ENCODE data around the gene MAML2.

Gene MAML2

DNA sequence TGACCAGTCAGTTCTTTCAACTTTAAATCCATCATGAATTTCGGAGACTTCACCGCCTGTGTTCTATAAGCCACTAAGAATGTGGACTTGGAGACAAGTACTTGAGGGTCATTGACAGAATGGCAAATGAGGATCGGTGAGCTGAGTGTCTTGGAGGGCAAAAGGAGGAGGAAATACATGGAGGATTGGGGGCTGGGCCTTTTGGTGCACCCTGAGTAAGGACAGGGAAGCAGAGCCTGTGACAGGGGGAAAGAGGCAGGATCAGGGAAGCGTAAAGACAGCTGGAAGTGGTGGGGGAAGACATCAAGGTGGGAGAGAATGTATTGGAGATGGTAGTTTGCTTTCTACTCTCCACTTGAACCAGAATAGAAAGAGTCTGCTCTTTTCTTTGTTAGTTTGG is 348.7 kb downstream of the MAML2 start:
- no peak for DNase-seq

DNA sequence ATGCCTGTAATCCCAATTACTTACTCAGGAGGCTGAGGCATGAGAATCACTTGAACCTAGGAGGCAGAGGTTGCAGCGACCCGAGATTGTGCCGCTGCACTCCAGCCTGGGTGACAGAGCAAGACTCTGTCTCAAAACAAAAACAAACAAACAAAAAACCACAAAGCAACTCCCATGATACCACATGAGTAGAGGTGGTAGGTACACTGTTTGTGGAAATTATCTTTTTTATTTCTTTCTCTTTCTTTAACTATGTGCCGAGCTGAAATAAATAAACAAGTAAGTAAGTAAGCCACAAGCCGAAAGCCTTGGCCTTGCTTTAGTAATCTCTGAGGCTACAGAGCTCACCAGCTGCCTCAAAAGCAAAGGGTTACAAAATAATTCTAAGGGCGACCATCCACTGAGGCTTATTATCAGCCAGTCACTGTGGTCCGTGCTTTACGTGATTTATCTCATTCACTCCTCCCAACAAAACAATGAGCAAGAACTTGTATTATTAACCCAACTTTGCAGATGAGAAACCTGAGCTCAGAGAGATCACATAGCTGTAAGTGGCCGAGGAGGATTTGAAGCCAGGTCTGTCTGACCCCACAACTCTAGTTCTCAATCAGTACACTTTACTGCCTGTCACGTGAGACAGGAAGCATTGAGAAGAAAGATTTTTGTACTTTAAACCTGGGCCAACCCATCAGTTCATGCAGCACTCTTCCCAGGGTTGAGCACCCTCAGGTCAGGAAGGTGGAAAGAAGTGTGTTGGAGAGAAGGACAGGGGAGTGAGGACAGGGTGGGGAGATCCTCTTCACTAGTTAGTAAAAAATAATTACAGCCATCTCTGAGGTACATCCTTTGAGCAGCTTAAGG is 349.3 kb downstream of the MAML2 start:
- DNase-seq: no peak

DNA sequence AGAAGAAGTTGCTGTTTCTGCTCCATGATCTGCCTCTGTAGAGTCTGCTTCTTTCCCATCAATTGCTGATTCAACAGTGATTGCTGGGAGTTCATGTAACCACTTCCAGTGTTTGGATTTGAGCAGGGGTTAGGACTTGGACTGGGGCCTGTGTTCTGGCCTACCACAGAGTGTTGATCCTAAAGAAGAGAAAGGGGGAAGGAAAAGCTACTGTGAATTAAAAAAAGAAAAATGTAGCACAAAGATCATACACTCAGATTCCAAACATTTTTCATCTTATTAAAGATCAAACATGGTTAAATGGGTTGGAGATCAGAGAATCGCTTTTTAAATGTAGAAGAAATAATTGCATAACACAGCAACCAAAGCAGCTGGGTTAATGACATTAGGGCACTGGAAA is 351.4 kb downstream of the MAML2 start:
- DNase-seq: no peak

DNA sequence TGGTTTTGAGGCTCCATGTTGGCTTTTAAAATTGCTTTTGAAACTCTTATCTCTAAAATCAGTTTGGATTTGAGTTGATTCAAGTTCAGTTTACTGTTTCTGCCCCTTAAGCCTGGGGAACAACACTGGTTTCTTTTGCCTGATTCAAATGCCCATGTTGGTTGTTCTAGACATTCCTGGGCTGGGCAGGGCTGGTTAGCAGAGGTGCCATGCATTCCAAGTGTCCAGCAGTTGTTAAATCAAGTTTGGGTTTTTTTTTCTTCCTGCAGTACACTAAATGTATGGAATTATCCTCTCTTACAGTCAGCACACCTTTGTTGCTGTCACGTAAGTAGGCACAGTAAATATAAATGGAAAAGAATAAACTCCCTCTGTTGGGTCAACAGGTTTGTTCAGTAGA is 351.9 kb downstream of the MAML2 start:
- no peak for DNase-seq

DNA sequence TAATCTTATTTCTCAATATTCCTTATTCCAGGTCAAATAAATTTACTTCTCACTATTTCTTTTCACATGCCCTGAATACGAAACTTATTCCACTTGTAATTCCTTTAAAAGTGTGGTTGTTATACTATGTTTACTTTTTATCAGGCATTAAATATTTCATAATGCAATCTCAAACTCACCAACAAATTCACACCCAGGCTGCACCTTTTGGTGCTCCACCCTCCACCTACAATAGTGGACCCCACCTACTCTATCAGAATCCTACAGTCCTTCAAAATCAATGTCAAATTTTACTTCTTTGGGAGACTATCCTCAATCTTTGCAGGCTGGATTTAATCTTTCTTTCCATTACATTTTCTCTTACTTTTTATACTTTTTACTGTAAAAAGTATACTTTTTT is 353.2 kb downstream of the MAML2 start:
- no peak for DNase-seq

DNA sequence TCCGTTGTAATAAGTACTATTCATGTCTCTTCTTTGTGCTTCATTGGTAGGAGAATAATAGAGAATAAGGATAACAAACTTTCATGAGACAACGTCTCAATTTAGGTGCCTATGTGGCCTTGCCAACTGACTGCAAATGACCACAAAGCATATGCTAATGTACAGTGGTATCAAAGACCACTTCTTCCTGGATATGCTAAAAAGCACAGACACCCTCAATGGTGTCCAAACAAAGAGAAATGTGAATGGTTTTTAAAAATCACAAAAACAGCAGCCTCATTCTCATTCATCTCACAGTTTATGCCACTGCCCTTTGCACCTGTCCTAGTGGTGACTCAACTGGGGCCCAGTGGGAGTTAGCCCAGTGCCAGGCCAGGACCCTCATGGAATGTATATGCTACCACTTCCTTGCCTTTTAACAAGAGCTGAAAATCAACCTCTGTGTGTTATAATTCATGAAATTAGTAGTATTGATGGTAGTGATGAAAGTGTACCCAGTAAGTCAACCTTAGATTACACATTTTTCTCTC is 353.9 kb downstream of the MAML2 start:
- no peak for DNase-seq

DNA sequence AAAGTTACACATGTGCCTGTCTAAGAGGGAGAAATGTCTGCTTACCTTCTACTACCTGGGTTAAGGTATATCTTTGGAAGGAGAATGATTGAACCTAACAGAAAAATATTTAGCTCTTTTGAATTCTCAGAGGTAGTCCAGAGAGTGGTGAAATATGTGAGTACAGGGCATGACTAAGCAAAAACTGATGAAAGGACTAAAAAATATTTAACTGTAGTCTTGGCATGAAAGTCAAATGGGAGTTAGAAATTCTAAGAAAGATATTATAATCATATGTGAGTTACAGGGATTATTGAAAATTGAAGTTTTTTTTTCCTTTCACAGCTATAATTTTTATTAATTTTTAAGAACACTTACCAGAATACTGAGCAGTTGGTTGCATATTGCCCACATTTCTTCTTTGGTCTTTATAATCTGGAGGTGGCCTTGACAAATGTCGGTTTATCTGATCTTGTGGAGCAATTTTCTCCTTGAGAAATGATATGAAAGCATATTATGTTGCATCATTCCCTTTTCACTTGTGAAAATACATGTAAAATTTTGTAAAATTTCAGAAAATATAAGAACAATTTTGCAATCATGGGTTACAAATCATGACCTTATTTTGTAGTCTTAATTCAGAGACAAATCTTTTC is 357.7 kb downstream of the MAML2 start:
- DNase-seq: no peak

DNA sequence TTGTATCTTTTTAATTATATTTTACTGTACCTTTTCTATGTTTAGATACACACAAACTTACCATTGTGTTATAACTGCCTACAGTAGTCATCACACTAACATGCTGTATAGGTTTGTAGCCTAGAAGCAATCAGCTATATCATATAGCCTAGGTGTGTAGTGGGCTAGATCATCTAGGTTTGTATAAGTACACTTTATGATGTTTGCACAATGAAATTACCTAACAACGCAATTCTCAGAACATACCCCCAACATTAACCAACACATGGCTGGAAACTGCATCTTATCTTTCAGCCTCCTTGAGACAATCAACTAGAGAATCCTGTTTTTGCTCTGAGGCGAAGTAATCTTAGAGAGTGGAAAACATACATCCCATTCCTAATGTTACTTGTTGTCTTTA is 358.9 kb downstream of the MAML2 start:
- peak; percentile 69 for DNase-seq

DNA sequence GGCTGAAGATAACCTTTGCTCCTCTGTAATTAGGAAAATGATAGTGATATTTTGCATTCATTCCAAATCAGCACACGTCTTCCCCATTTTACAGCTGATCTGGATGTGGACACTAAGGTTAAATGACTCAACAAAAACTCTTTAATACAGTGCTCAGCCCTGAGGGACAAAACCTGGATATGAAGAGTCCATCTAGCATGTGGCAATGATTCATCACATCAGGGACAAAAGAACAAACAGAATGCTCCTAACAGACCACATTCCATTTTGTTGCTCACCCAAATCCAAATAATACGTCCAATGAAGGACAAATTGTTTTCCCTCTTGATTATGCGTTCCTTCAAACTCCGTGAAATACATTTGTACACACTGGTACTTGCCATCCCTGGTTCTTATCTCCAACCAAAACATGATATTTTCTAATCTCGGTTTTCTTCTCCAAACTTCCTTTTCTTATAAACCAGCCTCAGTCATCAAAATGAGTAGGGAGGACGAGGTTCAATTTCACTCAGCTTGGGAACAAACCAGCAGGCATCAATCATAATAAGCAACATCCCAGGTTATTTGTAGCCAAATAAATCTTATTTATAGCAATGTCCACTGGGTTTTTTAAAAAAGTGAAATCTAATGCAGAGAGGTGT is 365.3 kb downstream of the MAML2 start:
- no peak for DNase-seq

DNA sequence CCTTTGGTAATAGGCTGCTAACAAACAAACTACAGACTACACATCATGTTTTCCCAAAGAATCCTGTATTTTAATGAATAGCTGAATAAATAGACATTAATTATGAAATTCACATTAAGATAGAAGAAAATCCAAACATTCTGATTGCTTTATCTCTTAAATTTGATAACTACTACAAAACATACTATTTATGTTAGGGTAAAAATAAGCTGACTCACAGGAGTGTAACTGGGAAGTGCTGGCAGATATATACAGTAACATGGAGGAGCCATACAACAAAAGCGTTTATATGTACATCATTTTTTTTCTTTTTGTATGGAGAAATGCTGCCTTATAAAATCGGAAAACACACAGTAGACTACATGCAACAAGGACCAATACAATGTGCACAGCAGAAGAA is 366.4 kb downstream of the MAML2 start:
- no peak for DNase-seq

DNA sequence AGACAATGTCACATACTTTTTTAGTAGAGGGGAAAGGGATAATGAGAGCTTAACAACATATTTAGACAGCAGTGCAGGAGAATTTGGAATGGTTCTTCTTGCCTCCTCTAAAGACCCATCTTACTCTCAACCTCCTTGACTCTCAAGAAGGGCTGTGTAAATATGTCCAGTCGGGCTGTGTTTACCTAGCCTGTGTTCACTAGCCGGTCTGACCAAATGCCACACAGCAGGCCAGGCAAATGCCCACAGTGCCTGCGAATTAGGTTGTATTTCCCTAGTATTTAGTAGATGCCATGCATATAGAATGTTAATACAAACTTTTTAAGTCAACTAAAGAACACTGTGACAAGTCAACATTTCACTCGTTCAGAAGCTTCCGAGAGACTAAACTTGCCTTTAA is 367.7 kb downstream of the MAML2 start:
- DNase-seq: no peak

DNA sequence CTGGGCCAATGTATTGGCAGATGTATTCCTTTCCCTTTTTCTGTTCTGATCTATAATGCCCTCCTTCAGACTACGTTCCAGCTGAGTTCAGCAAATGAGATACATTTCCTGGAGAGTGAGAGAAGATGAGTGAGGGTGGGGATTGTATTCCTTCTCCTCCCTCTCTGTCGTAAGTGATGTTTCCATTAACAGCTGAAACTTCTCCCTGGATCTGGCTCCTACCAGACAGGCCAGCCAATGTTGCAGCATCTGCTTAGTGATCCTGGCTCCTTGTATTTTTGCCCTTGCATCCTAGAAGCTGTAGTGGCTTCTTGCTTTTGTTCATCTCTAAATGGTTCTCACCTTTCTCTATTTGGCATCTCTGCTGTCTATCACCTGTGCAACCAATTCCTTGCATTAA is 370.9 kb downstream of the MAML2 start:
- DNase-seq: no peak

DNA sequence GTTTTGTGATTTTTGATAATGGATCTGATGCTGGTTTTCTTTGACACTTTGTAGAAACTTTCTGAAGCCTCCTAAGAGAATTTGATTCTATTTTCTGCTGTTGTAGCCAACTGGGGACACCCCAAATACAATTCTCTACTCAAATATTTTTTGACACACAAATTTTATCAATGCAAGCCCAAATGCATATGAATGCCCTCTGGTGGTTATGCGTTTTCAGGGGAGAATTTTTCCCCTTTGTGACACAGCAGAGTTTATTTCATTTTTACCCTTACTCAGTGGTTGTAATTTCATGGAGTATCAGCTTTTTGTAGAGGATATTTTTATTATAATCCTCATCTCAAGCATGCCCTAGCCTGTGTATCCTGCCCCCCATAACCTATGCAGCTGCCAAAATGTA is 374.4 kb downstream of the MAML2 start:
- no peak for DNase-seq

DNA sequence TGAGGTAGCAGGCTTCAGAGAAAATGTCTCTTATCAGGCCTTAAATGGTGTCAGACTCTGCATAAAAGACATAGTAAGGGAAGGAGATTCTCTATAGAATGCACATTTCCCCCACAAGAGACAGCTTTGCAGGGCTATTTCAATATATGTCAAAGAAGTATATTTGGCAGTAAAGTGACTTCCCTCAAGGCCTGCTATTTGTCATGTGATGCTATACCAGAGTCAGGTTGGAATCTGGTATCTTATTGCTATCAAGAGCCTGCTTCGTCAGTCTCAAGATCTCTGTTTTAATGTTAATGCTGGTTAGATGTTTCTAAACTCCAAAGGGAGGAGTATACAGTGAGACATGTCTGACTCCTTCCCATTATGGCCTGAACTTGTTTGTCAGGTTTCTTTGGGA is 378.7 kb downstream of the MAML2 start:
- no peak for DNase-seq

DNA sequence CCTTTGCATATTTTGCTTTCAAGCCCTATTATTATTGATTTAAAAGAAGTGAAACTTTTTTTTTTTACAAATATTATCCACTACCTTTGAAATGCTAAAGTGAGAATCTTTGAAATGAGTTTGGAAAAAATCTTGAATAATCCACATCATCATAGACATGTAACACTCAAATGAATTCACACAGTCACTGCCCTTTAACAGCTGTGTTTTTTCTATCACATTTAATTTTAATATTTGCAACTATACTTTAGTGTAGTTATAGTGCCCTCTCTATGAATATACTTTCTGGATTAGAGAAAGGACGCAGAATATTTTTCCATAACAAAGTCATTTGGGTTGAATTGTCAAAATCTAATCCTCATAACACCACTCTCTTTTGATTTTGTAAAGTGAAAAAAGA is 381.2 kb downstream of the MAML2 start:
- no peak for DNase-seq

DNA sequence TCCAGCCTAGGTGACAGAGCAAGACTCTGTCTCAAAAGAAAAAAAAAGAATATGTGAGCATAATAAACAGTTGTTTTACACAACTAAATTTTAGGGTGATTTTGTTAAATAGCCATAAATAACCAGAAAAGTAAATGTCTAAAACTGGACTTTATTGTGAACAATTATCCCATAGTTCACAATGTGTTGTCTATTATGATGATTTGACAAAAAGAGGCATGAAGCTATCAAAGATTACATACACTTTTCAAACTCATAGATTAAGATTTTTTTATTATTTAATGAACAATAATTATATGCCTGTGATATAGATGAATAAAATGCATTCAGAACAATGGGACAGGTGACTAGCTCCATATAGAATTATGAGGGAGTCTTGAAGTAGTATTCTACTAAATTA is 392.1 kb downstream of the MAML2 start:
- DNase-seq: no peak

DNA sequence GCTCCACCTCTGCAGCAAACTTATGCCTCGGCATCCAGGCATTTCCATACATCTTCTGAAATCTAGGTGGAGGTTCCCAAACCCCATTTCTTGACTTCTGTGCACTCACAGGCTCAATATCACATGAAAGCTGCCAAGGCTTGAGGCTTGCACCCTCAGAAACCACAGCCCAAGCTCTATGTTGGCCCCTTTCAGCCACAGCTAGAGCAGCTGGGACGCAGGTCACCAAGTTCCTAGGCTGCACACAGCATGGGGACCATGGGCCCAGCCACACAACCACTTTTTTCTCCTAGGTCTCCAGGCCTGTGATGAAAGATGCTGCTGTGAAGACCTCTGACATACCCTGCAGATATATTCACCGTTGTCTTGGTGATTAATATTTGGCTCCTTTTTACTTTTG is 394.4 kb downstream of the MAML2 start:
- no peak for DNase-seq

DNA sequence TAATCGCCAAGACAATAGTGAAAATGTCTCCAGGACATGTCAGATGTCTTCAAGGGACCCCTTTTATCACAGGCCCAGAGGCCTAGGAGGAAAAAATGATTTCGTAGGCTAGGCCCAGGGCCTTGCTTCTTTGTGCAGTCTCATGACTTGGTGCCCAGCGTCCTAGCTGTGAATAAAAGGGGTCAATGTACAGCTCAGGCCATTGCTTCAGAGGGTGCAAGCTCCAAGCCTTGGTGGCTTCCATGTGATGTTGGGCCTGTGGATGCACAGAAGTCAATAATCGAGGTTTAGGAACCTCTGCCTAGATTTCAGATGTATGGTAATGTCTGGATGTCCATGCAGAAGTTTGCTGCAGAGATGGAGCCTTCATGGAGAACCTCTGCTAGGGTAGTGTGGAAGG is 398.4 kb downstream of the MAML2 start:
- DNase-seq: no peak

DNA sequence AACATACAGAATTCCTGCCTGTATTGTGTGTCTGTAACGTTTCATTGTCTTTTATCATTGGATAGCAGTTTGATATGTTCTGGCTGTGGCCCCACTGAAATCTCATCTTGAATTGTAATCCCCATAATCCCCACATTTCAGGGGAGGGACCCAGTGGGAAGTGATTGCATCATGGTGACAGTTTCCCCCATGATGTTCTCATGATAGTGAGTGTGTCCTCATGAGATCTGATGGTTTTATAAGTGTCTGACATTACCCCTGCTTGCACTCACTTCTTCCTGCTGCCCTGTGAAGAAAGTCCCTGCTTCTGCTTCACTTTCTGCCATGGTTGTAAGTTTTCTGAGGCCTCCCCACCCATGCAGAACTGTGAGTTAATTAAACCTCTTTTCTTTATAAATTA is 399.4 kb downstream of the MAML2 start:
- no peak for DNase-seq

DNA sequence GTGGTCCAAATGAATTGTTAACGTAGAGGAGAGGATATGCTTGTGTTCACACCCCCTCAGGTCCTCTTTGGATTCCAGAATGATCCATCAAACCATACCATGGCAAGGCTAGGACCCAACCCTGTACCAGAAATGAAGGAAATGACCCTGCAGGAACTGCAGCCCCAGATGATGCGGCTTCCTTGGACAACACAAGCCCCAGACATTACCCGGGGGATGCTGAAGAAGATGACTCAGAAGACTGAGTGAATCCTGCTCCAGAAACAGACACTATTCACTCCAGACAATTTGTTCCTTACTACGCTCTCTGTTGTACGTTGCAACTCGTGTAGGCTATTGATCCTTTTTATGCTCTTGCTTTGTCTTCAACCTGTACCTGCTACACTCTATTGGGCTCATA is 403.9 kb downstream of the MAML2 start:
- DNase-seq: no peak

DNA sequence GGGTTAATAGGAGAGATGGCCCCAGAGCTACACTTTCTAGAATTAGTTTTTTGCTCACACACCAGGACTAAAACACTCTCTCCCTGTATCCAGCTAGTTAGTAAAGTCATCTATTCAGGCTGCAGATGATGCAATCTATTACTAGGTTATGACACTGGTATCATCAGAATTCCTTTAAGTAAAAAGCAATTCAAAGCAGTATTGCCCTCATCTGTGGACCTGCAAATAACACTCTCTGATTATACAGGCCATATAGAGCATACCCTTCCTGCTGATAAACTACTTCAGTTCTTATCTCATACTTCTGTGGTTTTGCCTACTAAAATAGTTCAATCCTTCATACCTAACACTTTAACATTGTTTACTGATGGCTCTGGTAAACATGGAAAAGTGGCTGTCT is 405.6 kb downstream of the MAML2 start:
- DNase-seq: no peak

DNA sequence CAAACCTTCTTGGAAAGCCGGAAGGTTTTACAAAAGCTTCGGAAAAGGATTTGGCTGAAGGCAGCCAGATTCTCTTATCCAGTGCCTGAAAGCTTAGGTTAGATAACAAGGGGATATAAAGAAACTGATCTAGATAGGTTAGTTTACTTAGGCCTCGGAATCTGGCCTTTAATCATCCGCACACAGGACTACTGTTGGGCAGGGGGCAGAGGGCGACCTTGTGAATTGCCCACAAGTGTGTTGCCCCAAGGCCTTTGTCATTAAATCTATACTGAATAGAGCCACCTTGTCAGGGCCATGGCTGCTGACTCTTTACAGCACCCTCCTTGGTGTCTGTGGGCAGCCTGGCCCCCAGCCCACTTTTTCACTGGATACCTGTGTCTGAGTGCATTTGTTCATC is 409.4 kb downstream of the MAML2 start:
- DNase-seq: no peak

DNA sequence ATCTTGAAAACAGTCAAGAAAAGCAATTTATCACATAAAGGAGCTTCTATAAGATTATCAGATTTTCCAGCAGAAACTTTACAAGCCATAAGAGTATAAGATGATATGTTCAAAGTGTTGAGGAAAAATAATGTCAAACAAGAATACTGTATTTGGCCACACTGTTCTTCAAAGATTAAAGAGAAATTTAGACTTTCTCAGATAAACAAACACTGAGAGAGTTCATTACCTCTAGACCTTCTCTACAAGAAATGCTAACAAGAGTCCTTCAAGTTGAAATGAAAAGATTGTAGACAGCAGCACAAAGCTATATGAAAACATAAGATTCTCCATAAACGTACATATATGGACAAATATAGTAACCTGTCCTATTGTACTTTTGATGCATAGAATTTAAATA is 411.1 kb downstream of the MAML2 start:
- DNase-seq: no peak

DNA sequence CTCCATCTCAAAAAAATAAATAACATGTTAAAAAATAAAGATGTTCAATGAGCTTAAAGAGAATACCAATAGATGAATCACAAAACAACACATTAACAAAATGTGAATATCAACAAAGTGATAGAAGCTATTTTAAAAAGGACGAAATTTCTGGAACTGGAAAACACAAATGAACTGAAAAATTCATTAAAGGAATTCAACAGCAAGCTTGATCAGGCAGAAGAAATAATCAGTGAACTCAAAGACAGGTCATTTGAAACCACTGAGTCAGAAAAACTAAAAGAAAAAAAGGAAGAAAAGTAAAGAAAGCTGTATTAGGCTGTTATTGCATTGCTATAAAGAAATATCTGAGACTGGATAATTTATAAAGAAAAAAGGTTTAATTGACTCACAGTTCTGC is 412.0 kb downstream of the MAML2 start:
- DNase-seq: no peak

Data from NCI-H526 treated with DMSO at 0.1 percent for 48 hours (cell line).